T-cell (primary cell): ENCODE measurements around the gene HES2. TPM values are rescaled to one million over a fixed set of nuclear protein-coding genes. Genes with fewer than 3 reads are reported as not detected.
A peak's percentile ranks its signal among the peaks of the same experiment; 100 is the strongest.
"Not testable (repeated sequence)": the region's sequence is repeated elsewhere in the genome, so short reads cannot be mapped to it uniquely, and the experiment has no call there.

Experiments used
- ATAC-seq, 4 experiments: fragments of 200-7000 bp in 3 of 4; fragments of 150-1000 bp in 1 of 4; cut with Tn5 transposase; replicated peaks in 1 of 4; 1 replicate in 3 of 4; 2 replicates in 1 of 4; pipeline ENCODE4 v1.10.0; 2021; ENCODE audit warnings: moderate library complexity in 3 of 4, mild to moderate bottlenecking in 2 of 4, moderate number of reproducible peaks in 1 of 4
- CTCF ChIA-PET, 2 donors: fragments of 300-600 bp; sonication (Branson Sonifier 250); formaldehyde crosslinking; loops; one replicate each; lab custom pipeline; 2022; ENCODE audit warnings: antibody characterized with exemption in 2 of 2; lab: Charles Lee
- POLR2A ChIA-PET, 2 donors: fragments of 300-600 bp; sonication (Branson Sonifier 250); formaldehyde crosslinking; loops; one replicate each; lab custom pipeline; 2022; ENCODE audit warnings: antibody characterized with exemption in 2 of 2; lab: Charles Lee
- DNase-seq, 35 experiments: peaks; one replicate each; pipeline versions ENCODE4 v3.0.0 to v3.0.0-alpha.2; 2013 to 2023
- H3K27ac ChIP-seq: one replicate; pipeline ENCODE4 v1.5.1; 2013; ENCODE audit warnings: low read length
- H3K27me3 ChIP-seq, 2 experiments: replicated peaks in 1 of 2; 1 replicate in 1 of 2; 2 replicates in 1 of 2; pipeline versions ENCODE4 v1.6.1 to v1.7.0; 2013; ENCODE audit warnings: low read length in 1 of 2, mixed read lengths in 1 of 2; ENCODE audit not compliant: control insufficient read depth in 2 of 2, insufficient read depth in 2 of 2; ENCODE audit errors: extremely low read depth in 1 of 2
- H3K36me3 ChIP-seq, 2 donors: 1 replicate in 1 of 2; 2 replicates in 1 of 2; pipeline versions ENCODE4 v1.6.1 to v1.7.0; 2013; ENCODE audit warnings: low read length in 1 of 2; ENCODE audit not compliant: control insufficient read depth in 2 of 2, insufficient read depth in 1 of 2; ENCODE audit errors: extremely low read depth in 1 of 2
- H3K4me1 ChIP-seq, 2 experiments: 1 replicate in 1 of 2; 2 replicates in 1 of 2; pipeline versions ENCODE4 v1.6.1 to v1.7.0; 2013; ENCODE audit warnings: low read length in 2 of 2, mixed read lengths in 1 of 2; ENCODE audit not compliant: insufficient read depth in 2 of 2, control insufficient read depth in 1 of 2; ENCODE audit errors: extremely low read depth in 1 of 2
- H3K4me3 ChIP-seq, 2 donors: 1 replicate in 1 of 2; 2 replicates in 1 of 2; pipeline versions ENCODE4 v1.5.1 to v1.7.0; 2013; ENCODE audit warnings: mild to moderate bottlenecking in 2 of 2, low read length in 1 of 2, moderate library complexity in 1 of 2; ENCODE audit not compliant: control insufficient read depth in 1 of 2; ENCODE audit errors: extremely low read depth in 1 of 2
- H3K9me3 ChIP-seq: 2 replicates; pipeline ENCODE4 v1.7.0; 2013
- H3K27ac Mint-ChIP-seq, 2 donors: one replicate each; pipeline ENCODE4 v1.8.0; 2020 to 2021; ENCODE audit warnings: mild to moderate bottlenecking in 2 of 2, mixed read lengths in 2 of 2
- H3K27me3 Mint-ChIP-seq, 2 donors: one replicate each; pipeline ENCODE4 v1.8.0; 2021 to 2022; ENCODE audit warnings: mixed read lengths in 2 of 2
- H3K36me3 Mint-ChIP-seq: one replicate; pipeline ENCODE4 v1.8.0; 2021; ENCODE audit warnings: mixed read lengths
- H3K4me1 Mint-ChIP-seq, 3 donors: one replicate each; pipeline ENCODE4 v1.8.0; 2020 to 2022; ENCODE audit warnings: mixed read lengths in 3 of 3, mild to moderate bottlenecking in 1 of 3
- H3K4me3 Mint-ChIP-seq, 3 donors: one replicate each; pipeline ENCODE4 v1.8.0; 2020 to 2022; ENCODE audit warnings: mild to moderate bottlenecking in 3 of 3, mixed read lengths in 3 of 3, moderate library complexity in 3 of 3
- H3K9me3 Mint-ChIP-seq, 3 donors: one replicate each; pipeline ENCODE4 v1.8.0; 2020 to 2022; ENCODE audit warnings: mixed read lengths in 3 of 3
- WGBS: methylation state at CpG from one replicate; pipeline ENCODE4 v1.1.5; 2013; ENCODE audit warnings: missing lambda C conversion rate; ENCODE audit not compliant: insufficient coverage; 5-methylcytosine and 5-hydroxymethylcytosine counted together
- total RNA-seq, 35 experiments: library from RNA in 6 of 35; stranded (reverse) in 6 of 35; fragments of 120-200 nt in 1 of 35; gene quantifications; one replicate each; pipeline versions ENCODE4 v1.2.1 to v1.2.4 and lab custom pipeline; 2013 to 2026

Gene HES2
- total RNA-seq, 5 donors from 2014 or later (not counting 1 experiment from before 2014, with no cell fraction given), result 0.16 TPM; not detected in 4

DNA sequence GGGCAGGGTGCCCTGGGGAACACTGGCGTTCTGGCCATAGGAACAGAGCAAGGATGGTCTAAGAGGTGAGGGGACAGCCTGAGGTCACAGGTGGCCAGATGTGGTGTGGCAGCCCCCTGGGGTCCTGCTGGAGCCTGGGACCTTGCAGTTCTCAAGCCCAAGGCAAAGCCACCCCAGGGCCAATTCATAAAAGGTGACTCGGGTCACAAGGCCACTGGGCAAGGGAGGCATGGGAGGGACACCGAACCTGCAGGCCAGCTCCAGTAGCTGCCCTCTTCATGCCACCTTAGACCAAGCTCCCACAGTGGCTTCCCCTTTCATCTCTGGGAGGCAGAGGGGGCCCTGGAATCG is 26.9 kb upstream of the HES2 start:
- Histone ChIP-seq H3K4me3 (peak overlapping the region in 1 of 2 donors; percentile 12), H3K36me3 (no peaks in the 10 kb centered on the region), H3K27me3 (peaks cover 5 to 84% of the 10 kb centered on the region in 2 experiments), H3K4me1 (peaks cover 8 to 36% of the 10 kb centered on the region in 2 experiments), H3K9me3 (no peaks in the 10 kb centered on the region), H3K27ac (no peak overlapping the region)
- 53% methylated on average over 4 of the region's 4 CpGs for WGBS
- no peaks in the 10 kb centered on the region for H3K9me3 Mint-ChIP-seq
- peaks cover 16 to 30% (median 17%) of the 10 kb centered on the region in 3 donors for H3K4me1 Mint-ChIP-seq
- peak overlapping the region in 2 of 3 donors; percentile 6 to 74 for H3K4me3 Mint-ChIP-seq
- H3K27me3 Mint-ChIP-seq, result peaks cover 29 to 51% of the 10 kb centered on the region in 2 donors
- no peaks in the 10 kb centered on the region for H3K36me3 Mint-ChIP-seq
- ChIA-PET POLR2A (no interaction called here), CTCF (interaction anchor here in 1 of 2 donors (1.2 kb wide), 1 partner anchor 26 kb away, joined by 3 read pairs; no protein-coding TSS in a partner anchor)
- DNase-seq, result no peak
- no peak for ATAC-seq
- peak overlapping the region in 1 of 2 donors; percentile 61 for H3K27ac Mint-ChIP-seq

DNA sequence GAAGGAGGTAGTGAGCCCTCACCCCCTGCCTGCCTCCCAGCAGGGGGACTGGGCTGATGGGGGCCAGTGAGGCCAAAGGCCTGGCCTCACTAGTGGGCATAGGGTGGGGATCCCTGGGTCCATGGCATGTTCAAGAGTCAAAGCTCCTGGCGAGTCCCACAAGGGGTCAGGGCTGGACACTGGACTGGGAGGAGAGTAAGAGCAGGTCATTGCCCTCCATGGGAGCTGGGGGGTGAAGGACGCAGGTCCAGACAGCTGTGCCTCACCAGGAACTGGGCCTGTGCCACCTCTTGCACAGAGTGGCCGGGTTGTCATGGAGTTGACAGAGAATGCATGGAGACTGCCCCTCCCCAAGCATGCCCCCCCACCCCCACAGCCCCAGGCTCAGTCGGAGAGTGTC is 26.2 kb upstream of the HES2 start:
- POLR2A ChIA-PET, H3K9me3 ChIP-seq, H3K36me3 Mint-ChIP-seq, H3K36me3 ChIP-seq, ATAC-seq, DNase-seq, H3K9me3 Mint-ChIP-seq, H3K27ac ChIP-seq, H3K27ac Mint-ChIP-seq, H3K4me3 ChIP-seq: not testable (repeated sequence)
- peaks cover 5 to 84% of the 10 kb centered on the region in 2 experiments for H3K27me3 ChIP-seq
- no CpG with 5 or more reads among the region's 4 CpGs for whole genome bisulfite sequencing
- CTCF ChIA-PET, result interaction anchor here in 1 of 2 donors (1.2 kb wide), 1 partner anchor 25 kb away, joined by 3 read pairs; no protein-coding TSS in a partner anchor
- Mint-ChIP-seq H3K4me1 (peaks cover 16 to 31% (median 17%) of the 10 kb centered on the region in 3 donors), H3K27me3 (peaks cover 29 to 55% of the 10 kb centered on the region in 2 donors), H3K4me3 (peak overlapping the region in 1 of 3 donors; percentile 74)
- peaks cover 8 to 38% of the 10 kb centered on the region in 2 experiments for H3K4me1 ChIP-seq

- 53% methylated on average over 10 of the region's 19 CpGs for whole genome bisulfite sequencing
- peaks cover 26 to 49% of the 10 kb centered on the region in 2 donors for H3K27me3 Mint-ChIP-seq
- peak overlapping the region in 2 of 3 donors; percentile 7 to 9 for H3K4me3 Mint-ChIP-seq
- ChIA-PET POLR2A (no interaction called here), CTCF (no interaction called here)
- peak in 13 of 35 experiments; percentile 28 to 61 (median 39) for DNase-seq
- H3K27ac Mint-ChIP-seq, result no peak overlapping the region
- Histone ChIP-seq H3K27ac (no peak overlapping the region), H3K4me3 (no peak overlapping the region), H3K4me1 (peaks cover 8 to 44% of the 10 kb centered on the region in 2 experiments), H3K9me3 (no peaks in the 10 kb centered on the region), H3K27me3 (peaks cover 4 to 79% of the 10 kb centered on the region in 2 experiments), H3K36me3 (no peaks in the 10 kb centered on the region)
- no peaks in the 10 kb centered on the region for H3K9me3 Mint-ChIP-seq
- ATAC-seq, result no peak
- no peaks in the 10 kb centered on the region for H3K36me3 Mint-ChIP-seq
- peaks cover 16 to 29% (median 17%) of the 10 kb centered on the region in 3 donors for H3K4me1 Mint-ChIP-seq
Measured at GRCh38 chr1:6445062-6445763, 25.5 kb upstream of the HES2 start.

DNA sequence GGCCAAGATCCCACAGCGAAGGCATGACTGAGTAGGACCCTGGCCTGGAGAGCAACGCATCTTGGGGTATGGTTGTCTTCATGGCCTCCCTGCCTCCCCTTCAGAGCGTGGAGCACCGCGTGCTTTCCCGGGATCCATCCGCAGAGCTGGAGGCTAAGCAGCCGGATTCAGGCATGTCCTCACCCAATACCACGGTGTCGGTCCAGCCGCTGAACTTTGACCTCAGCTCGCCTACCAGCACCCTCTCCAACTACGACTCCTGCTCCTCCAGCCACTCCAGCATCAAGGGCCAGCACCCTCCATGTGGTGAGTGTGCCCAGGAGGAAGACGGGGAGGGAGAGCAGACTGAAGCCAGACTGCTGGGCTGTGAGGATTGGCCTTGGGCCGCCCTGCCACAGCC is 24.7 kb upstream of the HES2 start:
- ChIA-PET CTCF (no interaction called here), POLR2A (no interaction called here)
- peaks cover 14 to 26% (median 15%) of the 10 kb centered on the region in 3 donors for H3K4me1 Mint-ChIP-seq
- Histone ChIP-seq H3K36me3 (no peaks in the 10 kb centered on the region), H3K27me3 (peaks cover under 1 to 78% of the 10 kb centered on the region in 2 experiments), H3K27ac (no peak overlapping the region), H3K4me3 (no peak overlapping the region), H3K9me3 (no peaks in the 10 kb centered on the region), H3K4me1 (peaks cover 5 to 41% of the 10 kb centered on the region in 2 experiments)
- no peak overlapping the region for H3K27ac Mint-ChIP-seq
- peaks cover 23 to 46% of the 10 kb centered on the region in 2 donors for H3K27me3 Mint-ChIP-seq
- ATAC-seq (no peak), DNase-seq (no peak)
- no peaks in the 10 kb centered on the region for H3K36me3 Mint-ChIP-seq
- H3K4me3 Mint-ChIP-seq, result no peak overlapping the region
- H3K9me3 Mint-ChIP-seq, result no peaks in the 10 kb centered on the region
- WGBS, result 93% methylated on average over 2 of the region's 15 CpGs

GRCh38 chr1:6443339-6444115 is 23.8 kb upstream of the HES2 start:
- CTCF ChIA-PET, result interaction anchor here (0.5 to 1.0 kb wide), 6 partner anchors 14 to 201 kb away, joined by 3 to 6 read pairs (median 4); no protein-coding TSS in a partner anchor
- H3K4me1 ChIP-seq, result peaks cover 5 to 36% of the 10 kb centered on the region in 2 experiments
- H3K27me3 ChIP-seq, result peaks cover 0 to 78% of the 10 kb centered on the region in 2 experiments
- POLR2A ChIA-PET, result no interaction called here
- H3K36me3 ChIP-seq, result no peaks in the 10 kb centered on the region
- no peak overlapping the region for H3K27ac ChIP-seq
- no peaks in the 10 kb centered on the region for H3K9me3 ChIP-seq
- H3K36me3 Mint-ChIP-seq, result no peaks in the 10 kb centered on the region
- DNase-seq (no peak), ATAC-seq (no peak)
- WGBS, result 91% methylated on average over 16 of the region's 21 CpGs
- no peak overlapping the region for H3K4me3 Mint-ChIP-seq
- peaks cover 21 to 45% of the 10 kb centered on the region in 2 donors for H3K27me3 Mint-ChIP-seq
- H3K27ac Mint-ChIP-seq, result no peak overlapping the region
- no peak overlapping the region for H3K4me3 ChIP-seq
- peaks cover 11 to 24% (median 14%) of the 10 kb centered on the region in 3 donors for H3K4me1 Mint-ChIP-seq
- no peaks in the 10 kb centered on the region for H3K9me3 Mint-ChIP-seq

GRCh38 chr1:6441586-6441985 is 21.9 kb upstream of the HES2 start:
- H3K27me3 Mint-ChIP-seq, result peaks cover 30 to 48% of the 10 kb centered on the region in 2 donors
- ChIA-PET POLR2A (no interaction called here), CTCF (no interaction called here)
- no peaks in the 10 kb centered on the region for H3K36me3 Mint-ChIP-seq
- 87% methylated on average over 3 of the region's 7 CpGs for whole genome bisulfite sequencing
- Histone ChIP-seq H3K4me3 (no peak overlapping the region), H3K36me3 (no peaks in the 10 kb centered on the region), H3K27me3 (peaks cover 0 to 78% of the 10 kb centered on the region in 2 experiments), H3K27ac (no peak overlapping the region), H3K4me1 (peaks cover 2 to 25% of the 10 kb centered on the region in 2 experiments), H3K9me3 (no peaks in the 10 kb centered on the region)
- ATAC-seq (no peak), DNase-seq (no peak)
- no peak overlapping the region for H3K27ac Mint-ChIP-seq
- peak overlapping the region in 1 of 3 donors; percentile 54 for H3K4me3 Mint-ChIP-seq
- H3K9me3 Mint-ChIP-seq, result no peaks in the 10 kb centered on the region
- peaks cover 13 to 25% (median 22%) of the 10 kb centered on the region in 3 donors for H3K4me1 Mint-ChIP-seq
